HepG2 (cell line): ENCODE data around the gene CD300A. TPM values are rescaled to one million over a fixed set of nuclear protein-coding genes. Genes with fewer than 3 reads are reported as not detected.

Experiments used
- ELF3 ChIP-seq: IDR thresholded peaks from 2 replicates; pipeline ENCODE4 v1.6.1; 2016; ENCODE audit warnings: missing genetic modification reagents, missing compliant biosample characterization
- ETV5 ChIP-seq: IDR thresholded peaks from 2 replicates; pipeline ENCODE4 v1.6.1; 2018; ENCODE audit warnings: missing biosample characterization, missing genetic modification reagents, inconsistent platforms, borderline replicate concordance
- FOXK1 ChIP-seq: sonication (generic); formaldehyde crosslinking; IDR thresholded peaks from 2 replicates; pipeline ENCODE4 v1.4.0; 2020; ENCODE audit warnings: low read depth, missing genetic modification reagents, borderline replicate concordance
- GATA4 ChIP-seq: sonication (generic); IDR thresholded peaks from 2 replicates; pipeline ENCODE4 v1.6.1; 2016; ENCODE audit warnings: antibody characterized with exemption, low read depth, borderline replicate concordance
- PPARG ChIP-seq: conservative IDR thresholded peaks from 2 replicates; pipeline ENCODE4 v1.6.1; 2016; ENCODE audit warnings: missing biosample characterization, missing genetic modification reagents
- SIX1 ChIP-seq: sonication (generic); formaldehyde crosslinking; IDR thresholded peaks from 2 replicates; pipeline ENCODE4 v1.4.0; 2020; ENCODE audit warnings: missing genetic modification reagents, borderline replicate concordance
- SMYD3 ChIP-seq: sonication (generic); formaldehyde crosslinking; IDR thresholded peaks from 2 replicates; pipeline ENCODE4 v1.8.1; 2023; ENCODE audit warnings: mild to moderate bottlenecking, missing genetic modification reagents
- ZBTB3 ChIP-seq: sonication (generic); formaldehyde crosslinking; IDR thresholded peaks from 2 replicates; pipeline ENCODE4 v1.4.0; 2020; ENCODE audit warnings: low read depth, mild to moderate bottlenecking, moderate library complexity, missing genetic modification reagents, borderline replicate concordance
- ZNF253 ChIP-seq: sonication (generic); formaldehyde crosslinking; IDR thresholded peaks from 2 replicates; pipeline ENCODE4 v1.8.0; 2022; ENCODE audit warnings: mild to moderate bottlenecking, missing genetic modification reagents, borderline replicate concordance
- ZNF432 ChIP-seq: sonication (generic); formaldehyde crosslinking; IDR thresholded peaks from 2 replicates; pipeline ENCODE4 v1.5.0; 2020; ENCODE audit warnings: missing genetic modification reagents, mild to moderate bottlenecking, borderline replicate concordance
- ZNF615 ChIP-seq: sonication (generic); formaldehyde crosslinking; IDR thresholded peaks from 2 replicates; pipeline ENCODE4 v1.5.0; 2020; ENCODE audit warnings: mild to moderate bottlenecking, missing genetic modification reagents, borderline replicate concordance
- ZNF616 ChIP-seq: sonication (generic); formaldehyde crosslinking; IDR thresholded peaks from 2 replicates; pipeline ENCODE4 v1.5.0; 2020; ENCODE audit warnings: low read depth, mild to moderate bottlenecking, missing genetic modification reagents
- polyA plus RNA-seq, 8 experiments: library from polyadenylated mRNA; depleted of rRNA in 3 of 8; stranded (reverse) in 7 of 8; unstranded in 1 of 8; fragments of >200 nt; fragmentation: Illumina TruSeq in 4 of 8; extraction: Trizol in 4 of 8; gene quantifications; 2 replicates each; pipeline versions ENCODE4 v1.2.1 to v1.2.3, GENCODE V29; 2011 to 2016; ENCODE audit warnings: low read depth in 4 of 8, missing spikeins in 1 of 8, mixed read lengths in 1 of 8; ENCODE audit not compliant: insufficient read depth in 1 of 8
- total RNA-seq, 5 experiments: library from RNA; depleted of rRNA; stranded (reverse); fragments of >200 nt; fragmentation: Illumina TruSeq; extraction: Trizol; gene quantifications; 2 replicates each; pipeline ENCODE4 v1.2.3, GENCODE V29; 2016; ENCODE audit warnings: low read depth in 1 of 5
- TF ChIP-seq, protein P1 (sequence below): sonication (generic); formaldehyde crosslinking; IDR thresholded peaks from 2 replicates; pipeline ENCODE4 v1.9.0; 2021; ENCODE audit warnings: mild to moderate bottlenecking, missing genetic modification reagents
- TF ChIP-seq, protein P2 (sequence below): sonication (generic); formaldehyde crosslinking; IDR thresholded peaks from 2 replicates; pipeline ENCODE4 v1.9.0; 2022; ENCODE audit warnings: missing genetic modification reagents, mild to moderate bottlenecking, borderline replicate concordance
- TF ChIP-seq, protein P3 (sequence below): sonication (generic); formaldehyde crosslinking; IDR thresholded peaks from 2 replicates; pipeline ENCODE4 v1.4.0; 2020; ENCODE audit warnings: mild to moderate bottlenecking, missing genetic modification reagents, borderline replicate concordance

Gene CD300A
- total and polyA plus RNA-seq, 2 of the 13 experiments (the other 11 are each of a cell fraction or from before 2014, with no cell fraction given): not detected

DNA sequence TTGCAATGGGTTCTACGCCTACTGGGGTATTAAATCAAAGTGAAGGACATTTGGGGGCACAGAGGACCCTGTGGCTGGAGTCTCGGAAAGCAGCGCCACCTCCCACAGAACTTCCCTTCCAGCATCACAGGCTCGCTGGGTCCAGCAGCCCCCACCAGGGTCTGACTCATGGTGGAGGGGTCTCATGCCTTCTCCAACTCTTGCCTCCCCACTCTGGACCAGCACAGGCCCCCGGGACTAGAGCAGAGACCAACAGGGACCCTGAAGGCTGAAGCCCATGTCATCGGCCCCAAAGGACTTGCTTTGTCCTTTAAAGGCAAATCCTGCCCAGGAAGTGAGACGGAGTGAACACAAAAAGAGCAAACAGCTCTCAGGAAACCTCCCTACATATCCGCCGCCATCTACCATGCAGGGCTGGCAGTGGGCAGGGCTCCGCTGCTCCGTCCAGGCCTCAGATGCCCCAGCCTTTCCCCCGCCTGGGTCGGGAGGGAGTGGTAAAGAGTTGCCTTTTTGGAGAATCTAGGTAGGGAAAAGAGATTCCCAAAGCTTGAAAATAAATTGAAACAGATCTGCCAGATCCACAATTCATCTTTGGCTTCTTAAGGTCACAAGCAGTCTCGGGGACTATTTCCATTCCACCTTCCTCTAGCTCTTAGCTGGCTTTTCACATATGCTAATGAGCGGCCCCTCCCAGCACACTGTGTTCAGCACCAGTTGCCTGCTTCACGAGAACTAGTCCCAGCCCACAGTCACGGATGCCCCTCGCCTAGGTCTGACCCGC is 36.6 kb upstream of the CD300A start (continued):
- TF ChIP-seq, protein P1, sequence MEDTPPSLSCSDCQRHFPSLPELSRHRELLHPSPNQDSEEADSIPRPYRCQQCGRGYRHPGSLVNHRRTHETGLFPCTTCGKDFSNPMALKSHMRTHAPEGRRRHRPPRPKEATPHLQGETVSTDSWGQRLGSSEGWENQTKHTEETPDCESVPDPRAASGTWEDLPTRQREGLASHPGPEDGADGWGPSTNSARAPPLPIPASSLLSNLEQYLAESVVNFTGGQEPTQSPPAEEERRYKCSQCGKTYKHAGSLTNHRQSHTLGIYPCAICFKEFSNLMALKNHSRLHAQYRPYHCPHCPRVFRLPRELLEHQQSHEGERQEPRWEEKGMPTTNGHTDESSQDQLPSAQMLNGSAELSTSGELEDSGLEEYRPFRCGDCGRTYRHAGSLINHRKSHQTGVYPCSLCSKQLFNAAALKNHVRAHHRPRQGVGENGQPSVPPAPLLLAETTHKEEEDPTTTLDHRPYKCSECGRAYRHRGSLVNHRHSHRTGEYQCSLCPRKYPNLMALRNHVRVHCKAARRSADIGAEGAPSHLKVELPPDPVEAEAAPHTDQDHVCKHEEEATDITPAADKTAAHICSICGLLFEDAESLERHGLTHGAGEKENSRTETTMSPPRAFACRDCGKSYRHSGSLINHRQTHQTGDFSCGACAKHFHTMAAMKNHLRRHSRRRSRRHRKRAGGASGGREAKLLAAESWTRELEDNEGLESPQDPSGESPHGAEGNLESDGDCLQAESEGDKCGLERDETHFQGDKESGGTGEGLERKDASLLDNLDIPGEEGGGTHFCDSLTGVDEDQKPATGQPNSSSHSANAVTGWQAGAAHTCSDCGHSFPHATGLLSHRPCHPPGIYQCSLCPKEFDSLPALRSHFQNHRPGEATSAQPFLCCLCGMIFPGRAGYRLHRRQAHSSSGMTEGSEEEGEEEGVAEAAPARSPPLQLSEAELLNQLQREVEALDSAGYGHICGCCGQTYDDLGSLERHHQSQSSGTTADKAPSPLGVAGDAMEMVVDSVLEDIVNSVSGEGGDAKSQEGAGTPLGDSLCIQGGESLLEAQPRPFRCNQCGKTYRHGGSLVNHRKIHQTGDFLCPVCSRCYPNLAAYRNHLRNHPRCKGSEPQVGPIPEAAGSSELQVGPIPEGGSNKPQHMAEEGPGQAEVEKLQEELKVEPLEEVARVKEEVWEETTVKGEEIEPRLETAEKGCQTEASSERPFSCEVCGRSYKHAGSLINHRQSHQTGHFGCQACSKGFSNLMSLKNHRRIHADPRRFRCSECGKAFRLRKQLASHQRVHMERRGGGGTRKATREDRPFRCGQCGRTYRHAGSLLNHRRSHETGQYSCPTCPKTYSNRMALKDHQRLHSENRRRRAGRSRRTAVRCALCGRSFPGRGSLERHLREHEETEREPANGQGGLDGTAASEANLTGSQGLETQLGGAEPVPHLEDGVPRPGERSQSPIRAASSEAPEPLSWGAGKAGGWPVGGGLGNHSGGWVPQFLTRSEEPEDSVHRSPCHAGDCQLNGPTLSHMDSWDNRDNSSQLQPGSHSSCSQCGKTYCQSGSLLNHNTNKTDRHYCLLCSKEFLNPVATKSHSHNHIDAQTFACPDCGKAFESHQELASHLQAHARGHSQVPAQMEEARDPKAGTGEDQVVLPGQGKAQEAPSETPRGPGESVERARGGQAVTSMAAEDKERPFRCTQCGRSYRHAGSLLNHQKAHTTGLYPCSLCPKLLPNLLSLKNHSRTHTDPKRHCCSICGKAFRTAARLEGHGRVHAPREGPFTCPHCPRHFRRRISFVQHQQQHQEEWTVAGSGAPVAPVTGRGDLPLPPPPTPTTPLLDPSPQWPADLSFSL (CRISPR knock-in tag): peak; percentile 4; the same call in 1 of the 2 replicates
- TF ChIP-seq ZNF615 (CRISPR knock-in tag) (0 out of 2 replicates have a peak, but pooled peaks have one; percentile 57), GATA4 (0 out of 2 replicates have a peak, but pooled peaks have one; percentile 17), ELF3 (peak; percentile 60; the same call in 1 of the 2 replicates), ZNF616 (CRISPR knock-in tag) (no peak), ZBTB3 (CRISPR knock-in tag) (0 out of 2 replicates have a peak, but pooled peaks have one; percentile 40), ZNF253 (CRISPR knock-in tag) (no peak), ETV5 (peak; percentile 84), FOXK1 (CRISPR knock-in tag) (0 out of 2 replicates have a peak, but pooled peaks have one; percentile 36), SIX1 (no peak), SMYD3 (CRISPR knock-in tag) (0 out of 2 replicates have a peak, but pooled peaks have one; percentile 17), PPARG (no peak), ZNF432 (CRISPR knock-in tag) (no peak)
- TF ChIP-seq, protein P2, sequence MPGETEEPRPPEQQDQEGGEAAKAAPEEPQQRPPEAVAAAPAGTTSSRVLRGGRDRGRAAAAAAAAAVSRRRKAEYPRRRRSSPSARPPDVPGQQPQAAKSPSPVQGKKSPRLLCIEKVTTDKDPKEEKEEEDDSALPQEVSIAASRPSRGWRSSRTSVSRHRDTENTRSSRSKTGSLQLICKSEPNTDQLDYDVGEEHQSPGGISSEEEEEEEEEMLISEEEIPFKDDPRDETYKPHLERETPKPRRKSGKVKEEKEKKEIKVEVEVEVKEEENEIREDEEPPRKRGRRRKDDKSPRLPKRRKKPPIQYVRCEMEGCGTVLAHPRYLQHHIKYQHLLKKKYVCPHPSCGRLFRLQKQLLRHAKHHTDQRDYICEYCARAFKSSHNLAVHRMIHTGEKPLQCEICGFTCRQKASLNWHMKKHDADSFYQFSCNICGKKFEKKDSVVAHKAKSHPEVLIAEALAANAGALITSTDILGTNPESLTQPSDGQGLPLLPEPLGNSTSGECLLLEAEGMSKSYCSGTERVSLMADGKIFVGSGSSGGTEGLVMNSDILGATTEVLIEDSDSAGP (CRISPR knock-in tag): peak; percentile 61
- TF ChIP-seq, protein P3, sequence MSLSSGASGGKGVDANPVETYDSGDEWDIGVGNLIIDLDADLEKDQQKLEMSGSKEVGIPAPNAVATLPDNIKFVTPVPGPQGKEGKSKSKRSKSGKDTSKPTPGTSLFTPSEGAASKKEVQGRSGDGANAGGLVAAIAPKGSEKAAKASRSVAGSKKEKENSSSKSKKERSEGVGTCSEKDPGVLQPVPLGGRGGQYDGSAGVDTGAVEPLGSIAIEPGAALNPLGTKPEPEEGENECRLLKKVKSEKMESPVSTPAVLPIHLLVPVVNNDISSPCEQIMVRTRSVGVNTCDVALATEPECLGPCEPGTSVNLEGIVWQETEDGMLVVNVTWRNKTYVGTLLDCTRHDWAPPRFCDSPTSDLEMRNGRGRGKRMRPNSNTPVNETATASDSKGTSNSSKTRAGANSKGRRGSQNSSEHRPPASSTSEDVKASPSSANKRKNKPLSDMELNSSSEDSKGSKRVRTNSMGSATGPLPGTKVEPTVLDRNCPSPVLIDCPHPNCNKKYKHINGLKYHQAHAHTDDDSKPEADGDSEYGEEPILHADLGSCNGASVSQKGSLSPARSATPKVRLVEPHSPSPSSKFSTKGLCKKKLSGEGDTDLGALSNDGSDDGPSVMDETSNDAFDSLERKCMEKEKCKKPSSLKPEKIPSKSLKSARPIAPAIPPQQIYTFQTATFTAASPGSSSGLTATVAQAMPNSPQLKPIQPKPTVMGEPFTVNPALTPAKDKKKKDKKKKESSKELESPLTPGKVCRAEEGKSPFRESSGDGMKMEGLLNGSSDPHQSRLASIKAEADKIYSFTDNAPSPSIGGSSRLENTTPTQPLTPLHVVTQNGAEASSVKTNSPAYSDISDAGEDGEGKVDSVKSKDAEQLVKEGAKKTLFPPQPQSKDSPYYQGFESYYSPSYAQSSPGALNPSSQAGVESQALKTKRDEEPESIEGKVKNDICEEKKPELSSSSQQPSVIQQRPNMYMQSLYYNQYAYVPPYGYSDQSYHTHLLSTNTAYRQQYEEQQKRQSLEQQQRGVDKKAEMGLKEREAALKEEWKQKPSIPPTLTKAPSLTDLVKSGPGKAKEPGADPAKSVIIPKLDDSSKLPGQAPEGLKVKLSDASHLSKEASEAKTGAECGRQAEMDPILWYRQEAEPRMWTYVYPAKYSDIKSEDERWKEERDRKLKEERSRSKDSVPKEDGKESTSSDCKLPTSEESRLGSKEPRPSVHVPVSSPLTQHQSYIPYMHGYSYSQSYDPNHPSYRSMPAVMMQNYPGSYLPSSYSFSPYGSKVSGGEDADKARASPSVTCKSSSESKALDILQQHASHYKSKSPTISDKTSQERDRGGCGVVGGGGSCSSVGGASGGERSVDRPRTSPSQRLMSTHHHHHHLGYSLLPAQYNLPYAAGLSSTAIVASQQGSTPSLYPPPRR: peak; percentile 1
